Suppressor macrophage treated with lipopolysaccharide for 4 hours (primary cell): ENCODE results near the gene GDF2.

ENCODE experiments used
- DNase-seq: peaks from one replicate; pipeline ENCODE4 v3.0.0-alpha.2; 2020

The GDF2 gene

GRCh38 chr10:47314416-47314970 is 7.8 kb upstream of the GDF2 start:
- no peak for DNase-seq

DNA sequence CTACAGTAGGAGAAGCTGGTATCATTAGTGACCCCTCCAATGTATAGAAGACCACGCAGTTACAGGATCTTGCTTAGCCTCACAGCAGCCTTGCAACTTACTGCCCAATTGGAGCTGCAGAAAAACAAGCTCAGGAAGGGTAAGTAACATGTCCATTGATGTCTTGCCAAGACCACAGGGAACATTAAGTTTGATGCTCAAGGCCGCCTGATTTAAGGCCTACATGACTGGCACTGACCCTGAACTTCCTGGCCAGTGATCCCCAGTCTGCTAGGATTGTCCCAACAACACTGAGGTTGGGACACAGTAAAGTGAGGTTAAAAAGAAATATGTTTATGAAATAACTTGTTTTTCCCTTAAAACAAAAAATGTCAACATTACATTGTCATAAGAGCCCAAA is 6.8 kb upstream of the GDF2 start:
- no peak for DNase-seq

DNA sequence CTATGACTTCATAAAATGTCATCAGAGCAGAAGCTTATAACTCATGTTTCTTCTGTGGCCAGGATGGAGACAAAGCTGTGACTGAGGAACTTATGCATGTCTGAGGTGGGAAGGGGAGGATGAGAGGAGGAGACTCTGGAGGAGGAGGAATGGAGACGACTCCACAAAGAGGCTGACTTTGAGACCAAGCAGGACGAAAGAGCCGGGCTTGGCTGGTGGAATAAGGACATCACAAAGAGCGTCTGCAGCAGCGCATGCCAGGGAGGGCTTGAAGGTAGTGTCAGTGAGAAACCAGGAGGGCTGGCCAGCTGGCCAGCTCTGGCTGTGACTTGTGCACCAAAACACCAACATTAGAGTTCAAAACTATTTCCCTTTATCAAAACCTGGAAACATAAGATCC is 6.1 kb upstream of the GDF2 start:
- no peak for DNase-seq

- DNase-seq = no peak
Observed at GRCh38 chr10:47317251-47317650, 5.0 kb upstream of the GDF2 start.

- DNase-seq = no peak
Observed at GRCh38 chr10:47318706-47319105, 3.5 kb upstream of the GDF2 start.

- no peak for DNase-seq
Observed at GRCh38 chr10:47319784-47320183, 2.5 kb upstream of the GDF2 start.

DNA sequence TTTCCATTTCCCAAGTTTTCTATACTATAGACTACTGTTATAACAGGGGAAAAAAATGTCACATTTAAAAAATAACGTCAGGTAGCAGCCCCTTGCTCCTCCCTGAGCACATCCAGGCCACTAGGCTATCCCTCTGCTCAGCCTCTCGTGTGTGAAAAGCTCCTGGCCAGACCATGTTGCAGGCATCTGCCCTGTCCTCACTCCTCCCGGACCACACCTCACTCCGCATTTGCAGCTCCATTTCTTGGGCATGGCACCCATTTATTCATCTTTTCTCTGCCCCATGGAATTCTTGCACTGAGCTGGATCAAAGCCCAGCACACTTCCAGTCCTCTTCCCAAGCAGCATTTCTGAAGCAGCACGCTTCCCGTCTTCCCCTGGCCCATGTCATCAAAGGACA is 1.4 kb upstream of the GDF2 start:
- DNase-seq = no peak

GRCh38 chr10:47321521-47322195 is 596 bp upstream of the GDF2 start:
- DNase-seq = no peak

DNA sequence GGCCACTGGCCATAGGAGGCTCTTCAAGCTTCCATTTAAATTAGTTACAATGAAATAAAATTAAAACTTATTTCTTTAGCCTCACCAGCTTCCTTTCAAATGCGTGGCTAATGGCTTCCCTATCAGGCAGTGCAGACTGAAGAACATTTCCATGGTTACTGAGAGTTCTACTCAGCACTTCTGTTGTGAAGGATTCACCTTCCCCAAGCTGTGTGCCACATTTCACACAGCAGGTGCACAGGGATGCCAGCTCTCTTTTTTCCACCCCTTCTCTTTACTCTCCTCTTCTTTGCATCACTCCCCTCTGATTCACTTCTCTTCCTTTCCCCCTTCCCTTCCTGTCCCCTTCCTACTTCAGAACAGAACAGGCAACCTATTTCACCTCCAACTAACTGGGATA is 833 bp downstream of the GDF2 start:
- DNase-seq = no peak

DNA sequence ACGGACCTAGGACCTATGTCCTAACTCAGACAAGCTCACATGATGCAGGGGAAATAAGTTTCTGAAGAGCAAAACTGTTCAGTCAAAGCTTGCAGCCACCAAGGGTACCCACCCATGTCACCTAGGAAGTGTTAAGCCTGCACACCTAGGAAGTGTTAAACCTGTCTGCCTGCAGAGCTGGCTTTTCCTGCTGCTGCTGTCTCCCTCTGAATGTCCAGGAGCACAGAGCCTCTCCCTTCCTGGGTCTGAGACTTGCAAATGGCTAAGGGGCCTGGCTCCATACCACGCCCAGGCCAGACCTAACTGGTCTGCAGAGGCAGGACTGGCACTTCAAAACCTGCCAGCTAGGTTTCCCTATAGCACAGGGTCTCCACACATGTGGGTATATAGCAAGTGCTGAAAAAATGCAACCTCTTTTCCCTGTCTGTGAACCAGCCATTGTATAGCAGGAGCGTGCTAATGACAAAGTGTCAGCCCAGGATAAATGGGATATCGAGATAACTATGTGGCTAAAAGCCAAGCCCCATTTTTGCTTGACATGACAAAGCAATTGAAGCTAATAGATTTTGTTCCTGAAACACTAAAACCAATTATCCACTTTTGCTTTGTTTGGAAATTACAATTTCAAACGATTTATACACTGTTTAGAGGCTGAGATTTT is 1.5 kb downstream of the GDF2 start:
- no peak for DNase-seq

GRCh38 chr10:47325303-47326291 is 3.3 kb downstream of the GDF2 start:
- no peak for DNase-seq

- DNase-seq = no peak
Observed at GRCh38 chr10:47326306-47326926, 4.2 kb downstream of the GDF2 start.

DNA sequence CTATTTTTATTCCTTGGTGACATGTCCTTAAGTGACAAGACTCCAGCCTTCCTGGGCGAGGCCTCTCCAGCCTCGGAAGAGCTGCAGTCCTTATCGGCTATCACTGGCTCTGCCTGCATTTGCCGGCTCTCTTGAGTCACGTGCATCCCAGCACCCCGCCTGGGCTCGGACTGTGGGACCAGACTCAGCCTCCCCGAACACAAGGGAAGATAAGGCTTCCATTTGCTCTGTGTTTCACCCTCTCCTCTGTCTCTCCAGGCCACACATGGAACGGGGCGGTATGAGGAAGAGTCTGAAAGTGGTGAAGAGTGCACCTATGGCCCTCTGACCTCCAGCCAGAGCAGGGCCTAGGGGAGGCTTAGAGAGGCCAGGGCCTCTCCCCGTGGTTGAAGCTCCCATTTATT is 4.7 kb downstream of the GDF2 start:
- no peak for DNase-seq

DNA sequence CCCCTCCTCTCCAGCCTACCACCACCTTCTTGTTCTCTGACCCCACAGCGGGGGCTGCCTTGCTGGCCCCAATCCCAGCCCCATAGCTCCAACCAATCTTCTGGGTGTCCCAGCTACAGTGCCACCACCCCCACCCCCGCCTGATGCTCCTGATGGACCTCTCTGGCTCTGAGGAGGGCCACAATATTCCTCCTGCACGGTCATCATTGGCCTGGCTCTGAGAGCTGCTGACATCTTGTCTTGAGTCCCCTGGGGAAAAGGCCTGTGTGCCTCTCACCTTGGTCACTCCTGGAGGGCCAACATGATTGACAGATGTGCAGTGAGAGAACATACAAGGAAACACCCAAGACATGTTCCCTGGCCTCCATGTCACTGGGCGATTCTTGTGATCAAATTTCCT is 7.6 kb downstream of the GDF2 start:
- DNase-seq = no peak

- DNase-seq = no peak
Observed at GRCh38 chr10:47330366-47330765, 8.1 kb downstream of the GDF2 start.

- DNase-seq = no peak
Observed at GRCh38 chr10:47330804-47331203, 8.6 kb downstream of the GDF2 start.

DNA sequence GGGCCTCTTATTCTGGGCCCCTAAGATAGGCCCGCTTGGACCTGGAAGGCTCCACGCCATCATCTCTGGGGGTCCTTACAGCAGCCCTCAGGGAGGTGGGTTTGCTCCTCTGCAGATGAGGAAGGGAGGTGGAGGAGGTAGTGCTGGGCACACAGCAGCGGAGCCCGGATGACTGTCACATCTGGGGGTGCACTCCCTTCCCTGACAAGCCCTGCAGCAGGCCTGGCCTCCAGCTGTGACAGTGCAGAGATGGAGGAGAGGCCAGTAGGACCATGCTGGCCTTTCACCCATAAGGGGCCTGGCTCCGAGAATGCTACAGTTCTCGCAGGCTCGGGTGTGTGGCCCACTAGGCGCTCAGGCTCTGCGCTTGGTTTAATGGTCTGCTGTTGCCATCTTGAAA is 9.2 kb downstream of the GDF2 start:
- no peak for DNase-seq

DNA sequence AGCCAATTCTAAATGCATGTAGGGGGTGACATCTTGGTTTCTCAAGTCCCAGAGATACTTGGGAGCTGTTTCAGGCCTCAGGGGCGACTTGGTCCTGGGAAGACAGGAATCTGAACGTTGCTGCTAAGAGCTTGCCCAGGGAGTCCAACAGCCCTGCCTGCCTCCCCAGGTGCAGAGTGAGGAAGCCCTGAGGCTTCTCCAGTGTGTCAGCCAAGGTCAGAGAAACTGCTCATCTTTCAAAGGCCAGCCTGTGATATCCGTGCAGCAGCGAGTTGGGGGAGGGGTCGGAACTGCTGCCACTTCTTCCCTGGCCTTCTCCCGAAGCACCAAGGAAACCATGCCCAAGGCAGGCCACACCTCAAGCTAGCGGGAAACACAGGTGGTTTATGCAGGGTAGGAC is 9.7 kb downstream of the GDF2 start:
- no peak for DNase-seq

GRCh38 chr10:47332371-47332770 is 10.1 kb downstream of the GDF2 start:
- DNase-seq = no peak

GRCh38 chr10:47332946-47333345 is 10.7 kb downstream of the GDF2 start:
- DNase-seq = no peak

DNA sequence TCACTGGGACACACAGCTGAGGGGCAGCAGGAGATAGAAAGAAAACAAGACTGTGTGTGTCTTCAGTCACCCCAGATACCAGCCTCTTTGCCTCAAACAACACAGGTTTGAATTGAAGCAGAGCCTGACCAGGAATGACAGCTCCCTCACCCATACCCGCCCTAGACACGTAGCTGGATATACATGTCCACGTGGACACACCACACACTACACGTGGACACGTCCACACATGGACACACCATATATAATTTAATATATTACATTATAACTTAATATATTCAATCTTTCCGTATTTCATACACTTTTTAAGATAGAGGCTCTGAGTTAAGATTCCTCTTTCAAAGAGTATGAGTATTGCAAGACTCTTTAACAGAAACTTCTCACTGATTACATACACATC is 11.3 kb downstream of the GDF2 start:
- no peak for DNase-seq

GRCh38 chr10:47334466-47335295 is 12.4 kb downstream of the GDF2 start:
- no peak for DNase-seq
